MM.1S (cell line): ENCODE data around the gene FLNC.

ENCODE experiments used
- EZH2 ChIP-seq: fragments of 300-600 bp; sonication (generic); optimal IDR thresholded peaks from 2 replicates; pipeline ENCODE3; 2017; ENCODE audit warnings: low read depth, mild to moderate bottlenecking, antibody characterized with exemption, low read length, mixed read lengths
- TF ChIP-seq, protein P1 (sequence below): fragments of 300-600 bp; sonication (generic); IDR thresholded peaks from 2 replicates; pipeline ENCODE4 v1.5.1; 2016; ENCODE audit warnings: antibody characterized with exemption, low read length, mixed read lengths

- TF ChIP-seq EZH2, result no peak
- TF ChIP-seq, protein P1, sequence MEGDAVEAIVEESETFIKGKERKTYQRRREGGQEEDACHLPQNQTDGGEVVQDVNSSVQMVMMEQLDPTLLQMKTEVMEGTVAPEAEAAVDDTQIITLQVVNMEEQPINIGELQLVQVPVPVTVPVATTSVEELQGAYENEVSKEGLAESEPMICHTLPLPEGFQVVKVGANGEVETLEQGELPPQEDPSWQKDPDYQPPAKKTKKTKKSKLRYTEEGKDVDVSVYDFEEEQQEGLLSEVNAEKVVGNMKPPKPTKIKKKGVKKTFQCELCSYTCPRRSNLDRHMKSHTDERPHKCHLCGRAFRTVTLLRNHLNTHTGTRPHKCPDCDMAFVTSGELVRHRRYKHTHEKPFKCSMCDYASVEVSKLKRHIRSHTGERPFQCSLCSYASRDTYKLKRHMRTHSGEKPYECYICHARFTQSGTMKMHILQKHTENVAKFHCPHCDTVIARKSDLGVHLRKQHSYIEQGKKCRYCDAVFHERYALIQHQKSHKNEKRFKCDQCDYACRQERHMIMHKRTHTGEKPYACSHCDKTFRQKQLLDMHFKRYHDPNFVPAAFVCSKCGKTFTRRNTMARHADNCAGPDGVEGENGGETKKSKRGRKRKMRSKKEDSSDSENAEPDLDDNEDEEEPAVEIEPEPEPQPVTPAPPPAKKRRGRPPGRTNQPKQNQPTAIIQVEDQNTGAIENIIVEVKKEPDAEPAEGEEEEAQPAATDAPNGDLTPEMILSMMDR, result no peak
Observed at GRCh38 chr7:128830231-128831177, at the start of gene FLNC.
